Natural killer cell (primary cell): ENCODE measurements around the gene TTC39B. TPM values are rescaled to one million over a fixed set of nuclear protein-coding genes. Genes with fewer than 3 reads are reported as not detected.

Source experiments
- ATAC-seq, 3 donors: fragments of 150-1000 bp in 2 of 3; fragments of 200-7000 bp in 1 of 3; cut with Tn5 transposase; 1 replicate in 1 of 3; 2 replicates in 2 of 3; pipeline ENCODE4 v1.10.0; 2021; ENCODE audit warnings: mild to moderate bottlenecking in 2 of 3, moderate library complexity in 2 of 3
- DNase-seq, 2 donors: peaks; one replicate each; pipeline versions ENCODE4 v3.0.0 to v3.0.0-alpha.2; 2013 to 2021; ENCODE audit warnings: mixed read lengths in 1 of 2
- H3K27ac ChIP-seq: one replicate; pipeline ENCODE4 v1.5.1; 2013; ENCODE audit warnings: mild to moderate bottlenecking, low read length
- H3K27me3 ChIP-seq: one replicate; pipeline ENCODE4 v1.6.1; 2013; ENCODE audit warnings: low read length; ENCODE audit not compliant: control insufficient read depth, insufficient read depth
- H3K36me3 ChIP-seq: one replicate; pipeline ENCODE4 v1.6.1; 2013; ENCODE audit warnings: low read length; ENCODE audit not compliant: control insufficient read depth, insufficient read depth
- H3K4me1 ChIP-seq: one replicate; pipeline ENCODE4 v1.6.1; 2013; ENCODE audit warnings: low read length; ENCODE audit not compliant: control insufficient read depth, insufficient read depth
- H3K4me3 ChIP-seq: one replicate; pipeline ENCODE4 v1.5.1; 2013; ENCODE audit warnings: low read length
- H3K9me3 ChIP-seq: one replicate; pipeline ENCODE4 v1.6.1; 2013; ENCODE audit warnings: low read length; ENCODE audit not compliant: control insufficient read depth, insufficient read depth
- H3K27ac Mint-ChIP-seq, 2 donors: one replicate each; pipeline ENCODE4 v1.8.0; 2022; ENCODE audit warnings: mild to moderate bottlenecking in 2 of 2, mixed read lengths in 2 of 2, moderate library complexity in 1 of 2
- H3K27me3 Mint-ChIP-seq, 2 donors: one replicate each; pipeline ENCODE4 v1.8.0; 2022; ENCODE audit warnings: low read depth in 2 of 2, mixed read lengths in 2 of 2
- H3K36me3 Mint-ChIP-seq: one replicate; pipeline ENCODE4 v1.8.0; 2022; ENCODE audit warnings: mixed read lengths
- H3K4me1 Mint-ChIP-seq, 2 donors: one replicate each; pipeline ENCODE4 v1.8.0; 2022; ENCODE audit warnings: mixed read lengths in 2 of 2
- H3K4me3 Mint-ChIP-seq: one replicate; pipeline ENCODE4 v1.8.0; 2022; ENCODE audit warnings: mild to moderate bottlenecking, moderate library complexity, mixed read lengths
- H3K9me3 Mint-ChIP-seq, 2 donors: one replicate each; pipeline ENCODE4 v1.8.0; 2022; ENCODE audit warnings: mixed read lengths in 2 of 2
- WGBS: methylation state at CpG from one replicate; pipeline ENCODE4 v1.1.7; 2013; ENCODE audit warnings: missing lambda C conversion rate; ENCODE audit not compliant: insufficient coverage; 5-methylcytosine and 5-hydroxymethylcytosine counted together
- intact Hi-C: fragments of 100-400 bp; cut with micrococcal nuclease; formaldehyde crosslinking; loops from one replicate; pipeline ENCODE4 v1.14.2; 2022
- total RNA-seq, 4 donors: library from RNA; stranded (reverse); fragments of 120-200 nt in 1 of 4; gene quantifications; one replicate each; pipeline versions ENCODE4 v1.2.3 to v1.2.4, GENCODE V29; 2013 to 2022
- TF ChIP-seq, protein P1 (sequence below): fragments of 200-600 bp; IDR thresholded peaks from one replicate; pipeline ENCODE4 v1.8.0; 2022; ENCODE audit warnings: antibody characterized with exemption

The TTC39B gene
- total RNA-seq, 3 donors from 2014 or later (not counting 1 experiment from before 2014, with no cell fraction given) = 51.2 to 65.1 (median 54.2) TPM

DNA sequence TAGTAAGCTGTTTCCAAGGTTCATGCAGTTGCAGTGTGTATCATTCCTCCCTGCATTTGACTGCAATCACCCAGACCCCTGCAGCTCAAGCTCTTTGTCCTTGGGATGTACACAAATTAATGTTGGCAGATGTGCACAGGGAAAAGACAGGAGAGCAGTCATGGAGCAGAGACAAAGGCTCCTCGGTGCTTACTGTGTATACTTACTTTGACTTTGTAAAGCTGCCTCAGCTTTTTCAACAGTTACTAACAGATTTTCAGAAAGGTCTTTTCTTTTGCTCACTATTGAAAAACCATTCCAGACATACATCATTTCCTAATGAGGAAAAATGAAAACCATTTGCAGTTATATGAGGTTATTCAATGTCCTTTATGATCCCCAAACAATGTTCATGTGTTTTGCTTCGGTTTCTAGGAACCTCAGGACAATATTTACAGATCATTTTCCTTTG lies 124.9 kb downstream of the TTC39B start:
- peak overlapping the region in 1 of 2 donors; percentile 8 for H3K27ac Mint-ChIP-seq
- intact Hi-C loops = no loop called here

DNA sequence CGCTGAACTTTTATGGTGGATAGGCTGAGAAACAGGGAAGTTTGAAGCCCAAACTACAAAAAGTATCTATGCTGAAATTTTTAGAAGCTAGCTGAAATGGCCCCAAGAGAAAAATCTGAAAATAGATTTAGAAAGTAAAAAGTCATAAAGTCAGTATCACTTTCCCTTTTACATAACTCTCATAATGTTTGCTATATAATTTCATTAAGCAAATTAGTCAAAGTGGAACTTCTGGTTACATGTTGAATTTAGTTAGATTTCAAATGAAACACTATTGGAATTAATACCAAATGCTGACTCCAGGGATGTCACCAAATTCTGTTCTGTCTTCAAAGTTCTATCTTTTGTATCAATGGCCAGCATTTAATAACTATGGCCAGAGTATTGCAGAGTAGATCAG lies 126.9 kb downstream of the TTC39B start:
- H3K4me3 ChIP-seq = no peak overlapping the region
- Mint-ChIP-seq H3K4me3 (no peak overlapping the region), H3K9me3 (no peaks in the 10 kb centered on the region), H3K36me3 (peaks cover 18% of the 10 kb centered on the region), H3K27ac (peak overlapping the region in 1 of 2 donors; percentile 38), H3K27me3 (no peaks in the 10 kb centered on the region), H3K4me1 (peaks cover 0 to 6% of the 10 kb centered on the region in 2 donors)
- no peak for ATAC-seq
- no peaks in the 10 kb centered on the region for H3K9me3 ChIP-seq
- no peaks in the 10 kb centered on the region for H3K27me3 ChIP-seq
- H3K36me3 ChIP-seq = peaks cover 39% of the 10 kb centered on the region
- TF ChIP-seq, protein P1, sequence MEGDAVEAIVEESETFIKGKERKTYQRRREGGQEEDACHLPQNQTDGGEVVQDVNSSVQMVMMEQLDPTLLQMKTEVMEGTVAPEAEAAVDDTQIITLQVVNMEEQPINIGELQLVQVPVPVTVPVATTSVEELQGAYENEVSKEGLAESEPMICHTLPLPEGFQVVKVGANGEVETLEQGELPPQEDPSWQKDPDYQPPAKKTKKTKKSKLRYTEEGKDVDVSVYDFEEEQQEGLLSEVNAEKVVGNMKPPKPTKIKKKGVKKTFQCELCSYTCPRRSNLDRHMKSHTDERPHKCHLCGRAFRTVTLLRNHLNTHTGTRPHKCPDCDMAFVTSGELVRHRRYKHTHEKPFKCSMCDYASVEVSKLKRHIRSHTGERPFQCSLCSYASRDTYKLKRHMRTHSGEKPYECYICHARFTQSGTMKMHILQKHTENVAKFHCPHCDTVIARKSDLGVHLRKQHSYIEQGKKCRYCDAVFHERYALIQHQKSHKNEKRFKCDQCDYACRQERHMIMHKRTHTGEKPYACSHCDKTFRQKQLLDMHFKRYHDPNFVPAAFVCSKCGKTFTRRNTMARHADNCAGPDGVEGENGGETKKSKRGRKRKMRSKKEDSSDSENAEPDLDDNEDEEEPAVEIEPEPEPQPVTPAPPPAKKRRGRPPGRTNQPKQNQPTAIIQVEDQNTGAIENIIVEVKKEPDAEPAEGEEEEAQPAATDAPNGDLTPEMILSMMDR = no peak
- no peak for DNase-seq
- no peaks in the 10 kb centered on the region for H3K4me1 ChIP-seq
- H3K27ac ChIP-seq = no peak overlapping the region
- 92% methylated on average over 1 of the region's 1 CpG for WGBS
- intact Hi-C loops = no loop called here

More for the DNA sequence above, 124.9 kb downstream of the TTC39B start:
- H3K9me3 ChIP-seq = no peaks in the 10 kb centered on the region
- Mint-ChIP-seq H3K4me1 (peaks cover 0 to 6% of the 10 kb centered on the region in 2 donors), H3K27me3 (no peaks in the 10 kb centered on the region), H3K4me3 (no peak overlapping the region), H3K36me3 (peaks cover 25% of the 10 kb centered on the region), H3K9me3 (no peaks in the 10 kb centered on the region)
- H3K27me3 ChIP-seq = no peaks in the 10 kb centered on the region
- DNase-seq = no peak
- no peak overlapping the region for H3K4me3 ChIP-seq
- TF ChIP-seq, protein P1 = no peak
- no peak for ATAC-seq
- H3K36me3 ChIP-seq = peaks cover 45% of the 10 kb centered on the region
- 100% methylated on average over 1 of the region's 2 CpGs for WGBS
- H3K4me1 ChIP-seq = no peaks in the 10 kb centered on the region
- no peak overlapping the region for H3K27ac ChIP-seq

DNA sequence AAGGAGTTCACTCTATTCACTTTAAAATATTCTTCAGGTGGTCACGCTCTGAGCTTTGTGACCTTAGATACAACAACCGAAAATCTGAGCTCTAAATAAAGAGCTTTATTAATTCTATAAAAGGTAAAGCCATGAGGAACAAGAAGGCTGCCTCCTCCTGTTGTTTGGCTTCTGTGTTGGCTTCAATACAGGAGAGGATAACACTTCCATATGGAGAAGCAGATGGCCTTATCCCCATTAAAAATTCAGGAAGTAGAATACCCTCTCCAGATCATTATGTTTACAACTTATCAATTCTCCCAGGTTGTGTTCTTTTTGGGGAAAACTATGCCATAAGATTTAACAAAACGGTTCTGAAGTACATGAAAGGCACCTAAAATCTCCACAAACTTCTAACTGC lies 128.4 kb downstream of the TTC39B start:
- no peak overlapping the region for H3K4me3 Mint-ChIP-seq
- H3K27me3 ChIP-seq = no peaks in the 10 kb centered on the region
- H3K4me3 ChIP-seq = no peak overlapping the region
- no peak overlapping the region for H3K27ac Mint-ChIP-seq
- peaks cover 22% of the 10 kb centered on the region for H3K36me3 Mint-ChIP-seq
- 95% methylated on average over 2 of the region's 3 CpGs for WGBS
- H3K9me3 ChIP-seq = no peaks in the 10 kb centered on the region
- H3K27me3 Mint-ChIP-seq = no peaks in the 10 kb centered on the region
- no peak for DNase-seq
- no peaks in the 10 kb centered on the region for H3K4me1 ChIP-seq
- no peak for ATAC-seq
- peaks cover 0 to 6% of the 10 kb centered on the region in 2 donors for H3K4me1 Mint-ChIP-seq
- peaks cover 40% of the 10 kb centered on the region for H3K36me3 ChIP-seq
- no peak overlapping the region for H3K27ac ChIP-seq
- intact Hi-C loops = no loop called here
- TF ChIP-seq, protein P1 = no peak
- no peaks in the 10 kb centered on the region for H3K9me3 Mint-ChIP-seq

DNA sequence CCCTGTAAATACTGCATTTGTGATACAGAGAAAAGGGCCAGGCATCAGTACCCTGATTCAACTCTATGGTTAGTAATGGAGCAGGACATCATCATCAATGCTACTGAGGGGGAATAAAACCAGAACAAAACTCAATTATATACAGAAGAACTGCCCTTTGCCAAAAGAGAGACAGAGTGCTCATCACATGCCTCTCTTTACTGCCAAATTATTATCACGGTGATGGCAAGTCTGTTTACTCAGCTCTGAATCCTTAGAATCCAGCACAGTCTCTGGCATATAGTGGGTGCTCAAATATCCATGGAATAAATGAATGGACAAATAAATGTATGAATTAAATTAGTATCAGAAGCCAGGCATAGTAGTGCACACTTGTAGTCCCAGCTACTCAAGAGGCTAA lies 130.2 kb downstream of the TTC39B start:
- intact Hi-C loops = no loop called here
- Histone ChIP-seq H3K4me3 (no peak overlapping the region), H3K27ac (no peak overlapping the region), H3K27me3 (no peaks in the 10 kb centered on the region), H3K4me1 (no peaks in the 10 kb centered on the region), H3K9me3 (no peaks in the 10 kb centered on the region), H3K36me3 (peaks cover 36% of the 10 kb centered on the region)
- Mint-ChIP-seq H3K27me3 (no peaks in the 10 kb centered on the region), H3K4me1 (peaks cover 0 to 4% of the 10 kb centered on the region in 2 donors), H3K27ac (no peak overlapping the region), H3K9me3 (no peaks in the 10 kb centered on the region), H3K36me3 (peaks cover 20% of the 10 kb centered on the region), H3K4me3 (no peak overlapping the region)
- TF ChIP-seq, protein P1 = no peak
- WGBS = 100% methylated on average over 1 of the region's 1 CpG
- no peak for DNase-seq
- ATAC-seq = no peak
